ENCODE data around the gene MBTD1.

Gene MBTD1

DNA sequence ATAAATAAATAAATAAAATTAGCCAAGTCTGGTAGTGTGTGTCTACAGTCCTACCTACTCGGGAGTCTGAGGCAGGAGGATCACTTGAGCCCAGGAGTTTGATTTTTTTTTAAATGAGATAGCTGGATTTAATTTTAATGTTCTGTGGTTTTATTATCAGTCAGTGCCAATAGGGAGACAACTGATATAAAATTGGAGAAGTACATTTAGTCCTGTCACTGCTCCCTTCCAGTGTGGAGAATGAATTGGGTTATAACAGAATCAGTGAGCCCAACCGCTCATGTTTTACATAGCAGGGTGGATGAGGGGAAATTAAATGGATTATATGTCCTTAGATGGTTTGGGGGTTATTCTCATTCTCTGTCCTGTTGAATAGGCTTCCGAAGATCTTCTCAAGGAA is 100.2 kb downstream of the MBTD1 start:
- in situ Hi-C loops (cut with MboI; ENCODE audit: low pct_unique_long_range_greater_than_20kb, low sequenced_read_pairs): no loop called here
- DNase-seq: no peak

DNA sequence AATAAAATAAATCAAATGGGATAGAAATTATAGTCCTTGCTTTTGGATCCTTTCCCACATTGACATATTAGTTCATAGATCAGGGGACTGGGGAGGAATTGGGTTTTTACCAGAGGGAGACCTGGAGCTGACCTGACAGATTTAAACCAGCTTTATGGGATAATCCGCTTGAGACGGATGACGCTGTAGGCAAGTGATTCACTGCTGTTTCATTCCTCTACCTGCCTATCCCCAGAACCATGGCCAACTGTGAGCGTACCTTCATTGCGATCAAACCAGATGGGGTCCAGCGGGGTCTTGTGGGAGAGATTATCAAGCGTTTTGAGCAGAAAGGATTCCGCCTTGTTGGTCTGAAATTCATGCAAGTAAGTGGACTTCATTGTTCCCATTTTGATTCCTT is 104.4 kb downstream of the MBTD1 start:
- DNase-seq: no peak
- in situ Hi-C loops (cut with MboI; ENCODE audit: low pct_unique_long_range_greater_than_20kb, low sequenced_read_pairs): no loop called here

DNA sequence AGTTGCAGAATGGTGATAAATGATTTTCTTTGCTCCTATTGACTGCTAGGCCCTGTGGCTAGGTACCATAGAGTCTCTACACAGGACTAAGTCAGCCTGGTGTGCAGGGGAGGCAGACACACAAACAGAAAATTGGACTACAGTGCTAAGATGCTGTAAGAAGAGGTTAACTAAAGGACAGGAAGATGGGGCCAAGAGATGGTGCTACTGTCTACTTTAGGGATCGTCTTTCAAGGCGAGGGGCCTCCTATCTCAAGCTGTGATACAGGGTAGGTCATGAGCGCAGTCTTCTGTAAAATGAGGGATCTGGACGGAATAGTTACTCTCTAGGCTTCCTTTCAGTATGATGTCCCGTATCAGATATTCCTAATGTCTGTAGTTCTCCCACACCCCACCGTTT is 105.7 kb downstream of the MBTD1 start:
- DNase-seq: peak; percentile 34

DNA sequence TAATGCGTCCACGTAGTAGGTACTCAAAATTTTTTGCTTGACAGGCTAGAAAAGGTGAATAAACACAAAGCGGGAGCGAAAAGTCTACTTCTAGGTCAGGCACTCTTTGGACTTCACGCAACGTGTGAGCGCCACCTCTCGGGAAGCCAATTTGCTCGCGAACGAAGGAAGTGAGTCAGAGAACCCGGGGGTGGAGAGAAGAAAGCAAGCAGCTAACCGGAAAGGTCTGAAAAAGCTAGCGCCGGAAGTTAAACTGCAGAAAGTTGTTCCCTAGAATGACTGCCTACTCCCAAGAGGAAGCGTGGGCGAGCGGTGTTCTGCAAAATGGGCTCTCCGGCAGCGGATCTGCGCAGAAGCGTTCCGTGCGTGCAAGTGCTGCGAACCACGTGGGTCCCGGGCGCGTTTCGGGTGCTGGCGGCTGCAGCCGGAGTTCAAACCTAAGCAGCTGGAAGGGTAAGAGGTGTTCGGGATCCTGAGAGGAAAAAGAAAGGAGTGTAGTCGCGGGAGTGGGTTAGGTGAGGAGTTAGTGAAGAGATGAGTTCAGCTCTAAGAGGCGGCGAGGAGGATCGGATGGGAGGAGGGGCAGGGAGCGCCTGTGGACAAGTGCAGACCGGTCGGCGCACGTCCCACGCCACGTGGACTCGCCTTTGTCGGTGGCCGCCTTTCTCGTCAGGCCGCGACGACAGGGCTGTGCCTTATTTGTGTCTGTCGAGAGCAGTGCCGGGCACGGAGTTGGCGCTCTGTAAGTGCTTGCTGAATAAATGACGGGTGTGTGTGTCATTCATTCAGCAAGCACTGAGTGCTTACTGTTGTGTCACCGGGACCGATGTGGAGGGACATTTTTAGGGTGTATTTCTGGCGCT is 106.4 kb downstream of the MBTD1 start, which contains the start of gene NME1:
Gene NME1, plus strand, starts transcription at position 350 of the 863 bp plus-strand sequence. CDS start 2,096 bp downstream, outside the sequence.
- in situ Hi-C loops (cut with MboI; ENCODE audit: low pct_unique_long_range_greater_than_20kb, low sequenced_read_pairs): no loop called here
- peak; percentile 99 for DNase-seq

More for the DNA sequence above, 105.7 kb downstream of the MBTD1 start:
- in situ Hi-C loops (cut with MboI; ENCODE audit: low pct_unique_long_range_greater_than_20kb, low sequenced_read_pairs): no loop called here

DNA sequence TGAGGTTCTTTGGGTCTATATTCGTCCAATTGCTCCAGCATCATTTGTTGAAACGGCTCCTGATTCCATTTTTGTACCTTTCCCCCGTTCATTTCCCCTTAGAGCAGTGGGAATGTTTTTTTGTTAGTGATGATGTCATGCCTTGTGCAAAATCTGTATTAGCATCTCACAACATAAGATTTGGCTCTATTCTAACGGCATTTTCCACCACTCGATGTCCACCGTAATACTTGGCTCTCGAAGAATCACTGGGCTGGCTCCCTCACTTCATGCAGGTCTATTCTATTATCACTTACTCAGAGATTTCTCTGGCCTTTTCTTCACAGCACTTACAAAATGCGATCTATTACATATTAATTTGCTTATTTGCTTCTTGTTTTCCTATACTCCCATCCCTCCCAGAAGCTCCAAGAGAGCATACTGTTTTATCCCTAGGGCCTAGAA is 107.1 kb downstream of the MBTD1 start:
- no peak for DNase-seq
- in situ Hi-C loops (cut with MboI; ENCODE audit: low pct_unique_long_range_greater_than_20kb, low sequenced_read_pairs): no loop called here

DNA sequence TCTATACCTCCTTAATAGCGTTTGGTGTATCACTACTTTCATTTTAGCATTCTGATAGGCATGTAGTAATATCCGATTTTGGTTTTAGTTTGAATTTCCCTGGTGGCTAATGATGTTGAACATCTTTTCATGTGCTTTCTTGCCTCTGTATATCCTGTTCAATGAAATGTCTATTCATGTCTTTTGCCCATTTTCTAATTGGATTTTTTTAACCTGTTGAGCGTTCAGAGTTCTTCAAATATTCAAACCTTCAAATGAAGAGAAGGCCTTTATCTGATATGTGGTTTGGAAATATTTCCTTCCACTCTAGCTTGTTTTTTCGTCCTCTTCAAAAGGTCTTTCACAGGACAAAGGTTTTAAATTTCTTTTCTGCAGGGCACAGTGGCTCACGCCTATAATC is 108.9 kb downstream of the MBTD1 start:
- no peak for DNase-seq
- in situ Hi-C loops (cut with MboI; ENCODE audit: low pct_unique_long_range_greater_than_20kb, low sequenced_read_pairs): no loop called here

DNA sequence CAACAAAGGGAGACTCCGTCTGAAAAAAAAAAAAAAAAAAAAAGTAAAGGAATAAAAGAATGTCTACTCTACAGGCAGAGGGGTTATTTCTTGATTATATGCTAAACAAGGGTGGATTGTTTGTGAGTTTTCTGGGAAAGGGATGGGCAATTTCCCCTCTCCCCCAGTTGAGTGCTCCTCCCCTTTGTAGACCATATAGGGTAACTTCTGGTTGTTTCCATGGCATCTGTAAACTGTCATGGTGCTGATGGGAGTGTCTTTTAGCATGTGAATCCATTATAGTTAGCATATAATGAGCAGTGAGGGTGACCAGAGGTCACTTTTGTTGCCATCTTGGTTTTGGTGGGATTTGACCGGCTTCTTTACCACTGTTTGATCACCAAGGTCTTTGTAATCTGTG is 110.7 kb downstream of the MBTD1 start:
- in situ Hi-C loops (cut with MboI; ENCODE audit: low pct_unique_long_range_greater_than_20kb, low sequenced_read_pairs): no loop called here
- no peak for DNase-seq

DNA sequence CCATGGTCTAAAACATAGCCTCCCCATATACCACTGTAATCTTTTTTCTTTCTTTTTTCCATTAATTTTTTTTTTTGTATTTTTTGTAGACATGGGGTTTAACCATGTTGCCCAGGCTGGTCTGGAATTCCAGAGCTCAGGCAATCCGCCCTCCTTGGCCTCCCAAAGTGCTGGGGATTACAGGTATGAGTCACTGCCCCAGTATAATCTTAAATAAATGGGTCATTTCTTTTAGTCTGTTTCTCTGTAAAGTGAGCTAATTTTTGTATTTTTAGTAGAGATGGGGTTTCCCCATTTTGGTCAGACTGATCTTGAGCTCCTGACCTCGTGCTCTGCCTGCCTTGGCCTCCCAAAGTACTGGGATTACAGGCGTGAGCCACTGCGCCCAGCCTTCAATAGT is 112.2 kb downstream of the MBTD1 start:
- in situ Hi-C loops (cut with MboI; ENCODE audit: low pct_unique_long_range_greater_than_20kb, low sequenced_read_pairs): no loop called here

DNA sequence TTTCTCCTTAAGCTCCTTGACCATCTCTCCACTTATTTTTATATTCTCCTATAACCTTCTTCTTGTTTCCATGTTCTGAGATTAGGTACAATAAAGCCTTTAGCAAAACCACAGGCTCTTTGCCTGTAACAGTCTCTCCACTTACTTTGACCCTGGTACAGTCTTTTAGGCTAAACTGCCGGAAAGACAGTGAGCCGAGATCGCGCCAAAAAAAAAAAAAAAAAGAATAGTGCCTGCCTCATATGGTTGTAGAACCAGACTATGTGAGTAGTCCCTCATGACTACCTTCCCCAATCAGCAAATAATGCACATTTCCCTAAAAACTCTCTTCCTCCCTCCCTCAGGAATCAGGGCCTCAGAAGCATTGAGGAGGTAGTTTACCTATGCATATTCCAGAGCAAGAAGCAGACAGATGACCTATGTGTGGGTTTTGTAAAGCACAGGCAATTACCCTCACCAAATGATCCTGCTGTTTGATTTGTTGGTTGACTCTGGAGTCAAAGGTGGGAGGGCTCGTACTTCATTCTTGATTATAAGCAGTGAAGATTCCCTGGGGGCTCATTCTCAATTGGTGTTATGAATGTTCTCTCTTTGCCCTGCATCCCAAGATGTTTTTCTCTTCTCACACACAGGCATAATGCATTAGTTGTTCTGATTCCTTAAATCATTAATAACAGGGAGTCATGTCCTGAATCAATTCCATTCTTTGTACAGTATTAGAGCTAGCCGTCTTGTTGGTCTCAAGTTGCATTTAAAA is 115.4 kb downstream of the MBTD1 start:
- in situ Hi-C loops (cut with MboI; ENCODE audit: low pct_unique_long_range_greater_than_20kb, low sequenced_read_pairs): no loop called here
- DNase-seq: no peak

More for the DNA sequence above, 112.2 kb downstream of the MBTD1 start:
- DNase-seq: no peak

DNA sequence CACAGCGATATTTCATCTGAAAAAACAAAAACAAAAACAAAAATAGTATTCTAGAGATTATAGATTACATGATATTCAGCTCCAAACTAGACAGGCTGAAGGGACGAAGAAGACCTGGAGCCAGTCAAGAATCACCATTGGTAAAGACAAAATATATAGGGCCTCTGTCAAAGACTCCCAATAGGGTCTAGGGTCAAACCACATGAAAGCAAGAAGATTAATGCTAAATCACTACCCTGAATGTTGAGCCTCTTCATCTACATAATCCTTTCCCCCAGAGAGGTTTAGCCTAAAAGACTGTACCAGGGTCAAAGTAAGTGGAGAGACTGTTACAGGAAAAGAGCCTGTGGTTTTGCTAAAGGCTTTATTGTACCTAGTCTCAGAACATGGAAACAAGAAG is 117.3 kb downstream of the MBTD1 start:
- in situ Hi-C loops (cut with MboI; ENCODE audit: low pct_unique_long_range_greater_than_20kb, low sequenced_read_pairs): no loop called here
- no peak for DNase-seq

DNA sequence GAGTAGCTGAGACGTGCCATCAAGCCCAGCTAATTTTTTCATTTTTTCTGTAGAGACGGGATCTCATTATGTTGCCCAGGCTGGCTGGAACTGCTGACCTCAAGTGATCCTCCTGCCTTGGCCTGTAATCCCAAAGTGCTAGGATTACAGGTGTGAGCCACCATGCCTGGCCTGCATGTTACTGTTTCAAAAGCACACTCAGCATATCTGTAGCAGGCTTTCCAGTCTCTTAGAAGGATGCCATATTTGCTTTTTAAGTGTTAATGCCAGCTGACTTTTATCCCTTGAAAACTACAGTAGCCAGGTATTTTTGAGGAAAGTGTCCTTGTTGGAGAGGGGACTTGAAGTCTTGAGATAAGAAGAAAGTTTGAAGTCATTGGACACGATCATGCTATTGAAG is 123.9 kb downstream of the MBTD1 start:
- no peak for DNase-seq
- in situ Hi-C loops (cut with MboI; ENCODE audit: low pct_unique_long_range_greater_than_20kb, low sequenced_read_pairs): no loop called here

DNA sequence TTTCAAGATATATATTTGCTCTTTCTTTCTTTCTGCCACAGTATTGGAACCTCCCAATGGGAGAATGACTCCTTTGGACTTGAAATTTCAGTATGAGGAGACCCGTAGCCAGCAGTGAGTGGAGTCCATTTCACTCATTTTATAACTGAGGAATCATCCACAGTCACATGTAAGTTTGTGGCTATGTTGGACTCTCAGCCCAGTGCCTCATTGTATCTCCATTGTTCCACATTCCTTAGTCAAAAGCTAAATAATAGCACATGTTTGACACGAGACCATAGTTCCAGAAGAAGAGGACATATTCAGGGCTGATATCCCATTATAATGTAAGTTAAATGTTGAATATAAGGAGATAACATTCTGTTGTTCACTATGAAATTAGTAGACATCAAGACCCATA is 126.5 kb downstream of the MBTD1 start:
- in situ Hi-C loops (cut with MboI; ENCODE audit: low pct_unique_long_range_greater_than_20kb, low sequenced_read_pairs): no loop called here
- DNase-seq: no peak

DNA sequence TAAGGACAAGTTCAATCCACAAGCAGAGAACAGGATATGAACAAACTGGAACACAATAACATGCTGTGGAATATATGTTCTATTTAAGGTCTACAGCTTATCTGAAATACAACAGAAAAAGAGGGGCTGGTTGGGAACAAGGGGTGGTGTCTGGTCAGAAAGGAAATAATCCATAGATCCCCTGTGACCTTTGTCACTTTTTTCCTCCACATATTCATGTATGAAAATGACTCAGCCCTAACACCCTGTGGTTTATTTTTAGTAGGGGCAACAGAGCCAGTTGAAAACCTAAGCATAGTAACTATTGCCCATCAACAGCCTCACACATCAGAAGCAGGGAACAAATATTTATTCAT is 126.9 kb downstream of the MBTD1 start:
- no peak for DNase-seq
- in situ Hi-C loops (cut with MboI; ENCODE audit: low pct_unique_long_range_greater_than_20kb, low sequenced_read_pairs): no loop called here

DNA sequence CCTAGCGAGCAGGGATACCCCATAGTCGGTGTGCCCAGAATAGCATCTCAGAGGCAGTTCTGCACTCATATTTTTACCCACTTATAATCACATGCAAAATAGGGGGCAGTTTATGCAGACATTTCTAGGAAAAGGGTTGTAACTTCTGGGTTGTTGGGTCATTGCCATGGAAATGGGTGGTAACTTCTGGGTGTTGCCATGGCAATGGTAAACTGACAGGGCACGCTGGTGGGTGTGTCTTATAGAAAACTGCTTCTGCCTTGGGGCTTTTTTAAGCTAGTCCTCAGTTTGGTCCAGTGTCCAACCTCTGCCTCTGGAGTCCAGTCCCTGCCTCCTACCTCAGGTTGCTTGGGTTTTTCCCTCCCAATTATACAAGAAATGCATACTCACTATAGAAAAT is 131.8 kb downstream of the MBTD1 start:
- DNase-seq: peak; percentile 38
- in situ Hi-C loops (cut with MboI; ENCODE audit: low pct_unique_long_range_greater_than_20kb, low sequenced_read_pairs): no loop called here

Measured in KBM-7 (cell line).